HG02642 (cell line): ENCODE results near the gene ULBP3.
"Not testable (repeated sequence)": the region's sequence is repeated elsewhere in the genome, so short reads cannot be mapped to it uniquely, and the experiment has no call there.

Experiments used
- ATAC-seq: cut with Tn5 transposase; IDR thresholded peaks from one replicate; pipeline ENCODE4 v1.9.1; 2021; ENCODE audit warnings: mild to moderate bottlenecking; ENCODE audit not compliant: unreplicated experiment, poor library complexity

Gene ULBP3

GRCh38 chr6:150044621-150045145, 24.2 kb downstream of the ULBP3 start:
- ATAC-seq: no peak

- ATAC-seq: no peak
Measured at GRCh38 chr6:150043501-150044412, 25.2 kb downstream of the ULBP3 start.

- ATAC-seq: no peak
Measured at GRCh38 chr6:150043096-150043495, 25.8 kb downstream of the ULBP3 start.

GRCh38 chr6:150038202-150039062, 30.5 kb downstream of the ULBP3 start:
- no peak for ATAC-seq

- ATAC-seq: no peak
Measured at GRCh38 chr6:150037526-150038201, 31.3 kb downstream of the ULBP3 start.

- ATAC-seq: no peak
Measured at GRCh38 chr6:150036081-150036480, 32.8 kb downstream of the ULBP3 start.

- ATAC-seq: no peak
Measured at GRCh38 chr6:150033207-150033771, 35.6 kb downstream of the ULBP3 start.

GRCh38 chr6:150032598-150032997, 36.3 kb downstream of the ULBP3 start:
- ATAC-seq: no peak

GRCh38 chr6:150030611-150031010, 38.3 kb downstream of the ULBP3 start:
- ATAC-seq: no peak

- ATAC-seq: peak; percentile 52
Measured at GRCh38 chr6:150029749-150030148, 39.2 kb downstream of the ULBP3 start.

- no peak for ATAC-seq
Measured at GRCh38 chr6:150029276-150029675, 39.6 kb downstream of the ULBP3 start.

- ATAC-seq: no peak
Measured at GRCh38 chr6:150028799-150029198, 40.1 kb downstream of the ULBP3 start.

GRCh38 chr6:150027806-150028565, 40.9 kb downstream of the ULBP3 start:
- no peak for ATAC-seq

GRCh38 chr6:150026976-150027805, 41.7 kb downstream of the ULBP3 start:
- no peak for ATAC-seq

GRCh38 chr6:150025201-150025917, 43.6 kb downstream of the ULBP3 start, which contains the start of gene RAET1L:
Gene RAET1L, minus strand, starts transcription at chr6:150025532. Its CDS starts 61 bp downstream, at chr6:150025471.
- ATAC-seq: no peak

- ATAC-seq: no peak
Measured at GRCh38 chr6:150024646-150025155, 44.2 kb downstream of the ULBP3 start.

- ATAC-seq: not testable (repeated sequence)
Measured at GRCh38 chr6:150024021-150024420, 44.9 kb downstream of the ULBP3 start.
